GM23338 (cell line): ENCODE data around the gene UBE2D3. TPM values are rescaled to one million over a fixed set of nuclear protein-coding genes. Genes with fewer than 3 reads are reported as not detected.

Experiments used
- ATAC-seq: fragments of 200-7000 bp; cut with Tn5 transposase; 3 replicates; pipeline ENCODE4 v1.9.1; 2020
- DNase-seq: peaks from one replicate; pipeline ENCODE4 v3.0.0-alpha.2; 2015; ENCODE audit warnings: low spot score
- H2AFZ ChIP-seq: fragments of 200-600 bp; sonication (generic); 2 replicates; pipeline ENCODE4 v1.8.0; 2016; ENCODE audit warnings: antibody characterized with exemption, mild to moderate bottlenecking, moderate library complexity
- H3F3A ChIP-seq: fragments of 200-600 bp; sonication (generic); replicated peaks from 2 replicates; pipeline ENCODE4 v1.8.0; 2017; ENCODE audit warnings: antibody characterized with exemption, mixed run types, low read depth
- H3K27ac ChIP-seq: fragments of 200-600 bp; sonication (generic); 2 replicates; pipeline ENCODE4 v1.6.1; 2016; ENCODE audit warnings: low read depth
- H3K27me3 ChIP-seq: fragments of 200-600 bp; sonication (generic); 2 replicates; pipeline ENCODE4 v1.8.0; 2016; ENCODE audit warnings: mild to moderate bottlenecking, mixed run types, moderate library complexity; ENCODE audit not compliant: insufficient read depth
- H3K36me3 ChIP-seq: fragments of 200-600 bp; sonication (generic); 2 replicates; pipeline ENCODE4 v1.8.0; 2016; ENCODE audit warnings: mild to moderate bottlenecking; ENCODE audit not compliant: insufficient read depth
- H3K4me1 ChIP-seq: fragments of 200-600 bp; sonication (generic); 2 replicates; pipeline ENCODE4 v1.8.0; 2016; ENCODE audit warnings: mild to moderate bottlenecking, moderate library complexity; ENCODE audit not compliant: insufficient read depth
- H3K4me2 ChIP-seq: fragments of 200-600 bp; sonication (generic); 2 replicates; pipeline ENCODE4 v1.7.1; 2017; ENCODE audit warnings: mixed run types
- H3K4me3 ChIP-seq: fragments of 200-600 bp; sonication (generic); 2 replicates; pipeline ENCODE4 v1.6.1; 2016; ENCODE audit warnings: mixed run types
- H3K79me2 ChIP-seq: fragments of 200-600 bp; sonication (generic); replicated peaks from 2 replicates; pipeline ENCODE4 v1.8.0; 2017; ENCODE audit warnings: mild to moderate bottlenecking; ENCODE audit not compliant: insufficient read depth
- H3K9me2 ChIP-seq: fragments of 200-600 bp; sonication (generic); 2 replicates; pipeline ENCODE4 v1.8.0; 2017; ENCODE audit not compliant: insufficient read depth
- H4K20me1 ChIP-seq: fragments of 200-600 bp; sonication (generic); replicated peaks from 2 replicates; pipeline ENCODE4 v1.8.0; 2017; ENCODE audit warnings: mild to moderate bottlenecking; ENCODE audit not compliant: insufficient read depth
- H3K27ac Mint-ChIP-seq: 2 replicates; pipeline ENCODE4 v1.8.0; 2020; ENCODE audit warnings: inconsistent platforms, mild to moderate bottlenecking, moderate library complexity, mixed read lengths
- H3K27me3 Mint-ChIP-seq: 3 replicates; pipeline ENCODE4 v1.8.0; 2022; ENCODE audit warnings: low read depth, mild to moderate bottlenecking, moderate library complexity, mixed read lengths, inconsistent platforms; ENCODE audit not compliant: insufficient read depth, poor library complexity
- H3K36me3 Mint-ChIP-seq: 3 replicates; pipeline ENCODE4 v1.8.0; 2021; ENCODE audit warnings: low read depth, mild to moderate bottlenecking, inconsistent platforms, moderate library complexity, mixed read lengths
- H3K4me1 Mint-ChIP-seq: 3 replicates; pipeline ENCODE4 v1.8.0; 2020; ENCODE audit warnings: mild to moderate bottlenecking, inconsistent platforms, mixed read lengths
- H3K4me3 Mint-ChIP-seq: 3 replicates; pipeline ENCODE4 v1.8.0; 2021; ENCODE audit warnings: moderate library complexity, mild to moderate bottlenecking, inconsistent platforms, mixed read lengths
- H3K9me3 Mint-ChIP-seq: 3 replicates; pipeline ENCODE4 v1.8.0; 2020; ENCODE audit warnings: moderate library complexity, mild to moderate bottlenecking, inconsistent platforms, mixed read lengths
- CREB1 ChIP-seq: fragments of 250-450 bp; sonication (Bioruptor Pico); IDR thresholded peaks from 2 replicates; pipeline ENCODE4 v1.5.0; 2020; ENCODE audit warnings: low read depth, mild to moderate bottlenecking, moderate library complexity
- CTCF ChIP-seq, 2 experiments: fragments of 200-600 bp in 1 of 2; sonication (generic) in 1 of 2; conservative IDR thresholded peaks; 2 replicates each; pipeline versions ENCODE4 v1.5.1 to v1.6.1; 2016 to 2017; ENCODE audit warnings: antibody characterized with exemption in 2 of 2, low read depth in 2 of 2, mild to moderate bottlenecking in 2 of 2, moderate library complexity in 1 of 2
- ETS1 ChIP-seq: IDR thresholded peaks from 2 replicates; pipeline ENCODE4 v1.6.1; 2016; ENCODE audit warnings: antibody characterized with exemption
- EZH2 ChIP-seq: fragments of 200-600 bp; sonication (generic); IDR thresholded peaks from one replicate; pipeline ENCODE4 v1.8.0; 2017; ENCODE audit warnings: antibody characterized with exemption, mild to moderate bottlenecking, low read depth; ENCODE audit not compliant: unreplicated experiment
- EZH2phosphoT487 ChIP-seq: fragments of 200-600 bp; sonication (generic); IDR thresholded peaks from one replicate; pipeline ENCODE4 v1.8.1; 2018; ENCODE audit warnings: antibody characterized with exemption; ENCODE audit not compliant: unreplicated experiment
- JUNB ChIP-seq: IDR thresholded peaks from one replicate; pipeline ENCODE4 v1.6.1; 2016; ENCODE audit warnings: antibody characterized with exemption; ENCODE audit not compliant: unreplicated experiment
- NANOG ChIP-seq: IDR thresholded peaks from 2 replicates; pipeline ENCODE4 v1.6.1; 2016; ENCODE audit warnings: antibody characterized with exemption, borderline replicate concordance
- POLR2AphosphoS5 ChIP-seq: IDR thresholded peaks from 2 replicates; pipeline ENCODE4 v1.6.1; 2016; ENCODE audit warnings: antibody characterized with exemption, low read depth
- REST ChIP-seq: IDR thresholded peaks from one replicate; pipeline ENCODE4 v1.6.1; 2018; ENCODE audit warnings: antibody characterized with exemption; ENCODE audit not compliant: unreplicated experiment
- STAT1 ChIP-seq: IDR thresholded peaks from one replicate; pipeline ENCODE4 v1.6.1; 2016; ENCODE audit warnings: antibody characterized with exemption; ENCODE audit not compliant: unreplicated experiment
- ZNF114 ChIP-seq: fragments of 250-450 bp; sonication (Bioruptor Pico); IDR thresholded peaks from 2 replicates; pipeline ENCODE4 v1.5.0; 2020; ENCODE audit warnings: mild to moderate bottlenecking, moderate library complexity
- ZNF331 ChIP-seq: fragments of 250-450 bp; sonication (Bioruptor Pico); IDR thresholded peaks from 2 replicates; pipeline ENCODE4 v1.5.0; 2020; ENCODE audit warnings: low read depth, mild to moderate bottlenecking, moderate library complexity
- ZNF462 ChIP-seq: fragments of 250-450 bp; sonication (Bioruptor Pico); IDR thresholded peaks from 2 replicates; pipeline ENCODE4 v1.5.0; 2020; ENCODE audit warnings: mild to moderate bottlenecking, moderate library complexity
- polyA plus RNA-seq: library from polyadenylated mRNA; unstranded; fragments of >200 nt; fragmentation: Nextera tagmentation; extraction: Ambion mirVana; gene quantifications from 2 replicates; pipeline ENCODE4 v1.2.1, GENCODE V29; 2016
- total RNA-seq: library from RNA; depleted of rRNA; stranded (reverse); fragments of >200 nt; shearing (Covaris generic); gene quantifications from 2 replicates; pipeline ENCODE4 v1.2.3, GENCODE V29; 2014

UBE2D3 gene
- total and polyA plus RNA-seq, 2 experiments from 2014 or later, result 250 to 498 TPM

GRCh38 chr4:102758241-102759160 lies 68.8 kb downstream of the UBE2D3 start:
- no peak for TF ChIP-seq CREB1 (CRISPR knock-in tag)
- no peak for TF ChIP-seq JUNB
- TF ChIP-seq CTCF (conservative IDR thresholded peaks at IDR 0.05; ENCODE audit: low read depth in 2 of 2), result no peak
- no peak for TF ChIP-seq ZNF331 (CRISPR knock-in tag)
- TF ChIP-seq ZNF114 (CRISPR knock-in tag), result no peak
- TF ChIP-seq ETS1, result no peak
- TF ChIP-seq REST, result no peak
- TF ChIP-seq POLR2AphosphoS5, result no peak
- no peak for TF ChIP-seq EZH2phosphoT487
- no peak for TF ChIP-seq NANOG
- TF ChIP-seq ZNF462, result no peak
- no peak for TF ChIP-seq STAT1
- no peak for TF ChIP-seq EZH2
- ATAC-seq (no peak), DNase-seq (no peak)
- H3K27me3 Mint-ChIP-seq, result peaks cover 8% of the 10 kb centered on the region
- Histone ChIP-seq H3K9me2 (no peaks in the 10 kb centered on the region), H3K4me1 (peaks cover 9% of the 10 kb centered on the region), H3K27ac (no peak overlapping the region), H3K4me2 (no peak overlapping the region), H2AFZ (no peak overlapping the region), H3F3A (no peaks in the 10 kb centered on the region), H3K36me3 (0 out of 2 replicates have a peak, but pooled peaks cover under 1% of the 10 kb centered on the region), H3K4me3 (no peak overlapping the region), H3K27me3 (peaks cover 20% of the 10 kb centered on the region), H3K79me2 (peaks cover 62% of the 10 kb centered on the region), H4K20me1 (peaks cover 8% of the 10 kb centered on the region; the same call in 1 of the 2 replicates)
- H3K36me3 Mint-ChIP-seq, result peaks cover 4% of the 10 kb centered on the region
- no peak overlapping the region for H3K4me3 Mint-ChIP-seq
- peaks cover 28% of the 10 kb centered on the region for H3K4me1 Mint-ChIP-seq
- peaks cover 3% of the 10 kb centered on the region; the same call in 2 of the 3 replicates for H3K9me3 Mint-ChIP-seq
- no peak overlapping the region for H3K27ac Mint-ChIP-seq
